Measurements from ENCODE around the gene FAM240A. TPM values are rescaled to one million over a fixed set of nuclear protein-coding genes. Genes with fewer than 3 reads are reported as not detected.

The FAM240A gene
- total RNA-seq, 1 experiment from 2014 or later = not detected

DNA sequence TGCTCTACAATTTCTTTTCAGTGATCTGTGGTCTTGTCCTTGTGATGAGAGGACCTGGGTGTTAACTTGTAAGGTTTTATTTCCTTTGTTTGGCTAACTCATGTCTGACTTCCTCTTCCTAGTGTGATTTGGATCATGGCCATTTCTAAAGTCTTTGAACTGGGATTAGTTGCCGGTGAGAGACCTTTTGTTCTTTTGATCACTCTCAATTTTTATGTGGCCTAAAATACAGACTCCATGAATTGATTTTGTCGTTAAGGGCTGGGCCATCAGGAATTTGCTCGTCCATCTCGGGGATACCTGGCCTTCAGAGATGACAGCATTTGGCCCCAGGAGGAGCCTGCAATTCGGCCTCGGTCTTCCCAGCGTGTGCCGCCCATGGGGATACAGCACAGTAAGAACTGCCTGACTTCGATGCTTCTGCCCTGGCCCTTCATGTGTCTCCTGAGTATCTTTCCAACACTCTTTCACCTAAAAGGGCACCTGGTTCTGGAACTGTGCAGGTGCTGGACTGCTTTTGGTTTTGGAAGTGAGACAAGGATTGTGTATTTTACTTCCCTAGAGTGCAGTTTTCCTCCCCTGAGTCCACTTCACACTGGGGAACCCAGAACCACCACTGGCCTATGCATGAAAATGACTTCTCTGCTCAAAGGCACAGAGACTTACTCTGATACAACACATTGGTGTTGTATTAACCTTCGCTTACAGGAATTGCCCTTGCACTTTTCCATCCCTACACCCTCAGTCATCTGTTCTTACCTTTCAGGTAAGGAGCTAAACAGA, 33.2 kb upstream of the FAM240A start:
- Mint-ChIP-seq H3K4me1 (ENCODE audit: low read depth, unreplicated experiment) (no peaks in the 10 kb centered on the region), H3K27me3 (ENCODE audit: insufficient read depth, unreplicated experiment) (no peaks in the 10 kb centered on the region), H3K4me3 (ENCODE audit: unreplicated experiment) (no peak overlapping the region), H3K36me3 (ENCODE audit: insufficient read depth, unreplicated experiment) (no peaks in the 10 kb centered on the region), H3K27ac (ENCODE audit: unreplicated experiment) (no peak overlapping the region), H3K9me3 (ENCODE audit: unreplicated experiment) (no peaks in the 10 kb centered on the region)
- no TSS peak for BruUV-seq (replicated peaks)
- TF ChIP-seq, protein P1, sequence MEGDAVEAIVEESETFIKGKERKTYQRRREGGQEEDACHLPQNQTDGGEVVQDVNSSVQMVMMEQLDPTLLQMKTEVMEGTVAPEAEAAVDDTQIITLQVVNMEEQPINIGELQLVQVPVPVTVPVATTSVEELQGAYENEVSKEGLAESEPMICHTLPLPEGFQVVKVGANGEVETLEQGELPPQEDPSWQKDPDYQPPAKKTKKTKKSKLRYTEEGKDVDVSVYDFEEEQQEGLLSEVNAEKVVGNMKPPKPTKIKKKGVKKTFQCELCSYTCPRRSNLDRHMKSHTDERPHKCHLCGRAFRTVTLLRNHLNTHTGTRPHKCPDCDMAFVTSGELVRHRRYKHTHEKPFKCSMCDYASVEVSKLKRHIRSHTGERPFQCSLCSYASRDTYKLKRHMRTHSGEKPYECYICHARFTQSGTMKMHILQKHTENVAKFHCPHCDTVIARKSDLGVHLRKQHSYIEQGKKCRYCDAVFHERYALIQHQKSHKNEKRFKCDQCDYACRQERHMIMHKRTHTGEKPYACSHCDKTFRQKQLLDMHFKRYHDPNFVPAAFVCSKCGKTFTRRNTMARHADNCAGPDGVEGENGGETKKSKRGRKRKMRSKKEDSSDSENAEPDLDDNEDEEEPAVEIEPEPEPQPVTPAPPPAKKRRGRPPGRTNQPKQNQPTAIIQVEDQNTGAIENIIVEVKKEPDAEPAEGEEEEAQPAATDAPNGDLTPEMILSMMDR (IDR thresholded peaks at IDR 0.05; ENCODE audit: insufficient read depth in 1 of 2, low read depth in 1 of 2, low read length in 1 of 2, severe bottlenecking in 1 of 2, unreplicated experiment in 1 of 2) = no peak
- H3K9me3 ChIP-seq = no peaks in the 10 kb centered on the region
- no peaks in the 10 kb centered on the region for H3K27me3 ChIP-seq (replicated peaks; ENCODE audit: control insufficient read depth, insufficient read depth, low read length)
- intact Hi-C loops (cut with micrococcal nuclease; ENCODE audit: unreplicated experiment) = no loop called here
- ChIA-PET POLR2A (no interaction called here), CTCF (no interaction called here)
- no peaks in the 10 kb centered on the region for H3K36me3 ChIP-seq (ENCODE audit: control insufficient read depth, insufficient read depth, low read length)
- no peak overlapping the region for H3K4me3 ChIP-seq (ENCODE audit: low read depth, low read length)
- DNase-seq = no peak
- H3K4me1 ChIP-seq = peaks cover 23% of the 10 kb centered on the region

DNA sequence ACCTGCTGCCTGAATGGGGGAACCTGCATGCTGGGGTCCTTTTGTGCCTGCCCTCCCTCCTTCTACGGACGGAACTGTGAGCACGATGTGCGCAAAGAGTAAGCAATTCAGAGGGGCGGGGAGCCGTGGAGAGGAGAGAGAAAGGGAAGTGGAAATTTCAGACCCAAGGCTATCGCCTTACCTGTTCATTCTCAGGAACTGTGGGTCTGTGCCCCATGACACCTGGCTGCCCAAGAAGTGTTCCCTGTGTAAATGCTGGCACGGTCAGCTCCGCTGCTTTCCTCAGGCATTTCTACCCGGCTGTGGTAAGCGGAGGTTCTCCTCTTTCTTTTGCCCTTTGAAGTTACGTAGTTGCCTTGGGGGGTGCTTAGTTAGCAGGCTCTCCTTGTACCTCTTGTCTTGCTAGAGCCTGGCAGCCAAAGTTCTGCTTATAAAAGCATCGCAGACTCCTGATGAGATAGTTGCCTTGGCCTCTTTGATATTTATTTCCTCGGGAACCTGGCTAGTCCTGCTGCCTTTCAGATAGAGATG, 32.5 kb upstream of the FAM240A start:
- Histone ChIP-seq H3K9me3 (no peaks in the 10 kb centered on the region), H3K36me3 (ENCODE audit: control insufficient read depth, insufficient read depth, low read length) (no peaks in the 10 kb centered on the region), H3K4me1 (peaks cover 19% of the 10 kb centered on the region), H3K27me3 (replicated peaks; ENCODE audit: control insufficient read depth, insufficient read depth, low read length) (no peaks in the 10 kb centered on the region), H3K4me3 (ENCODE audit: low read depth, low read length) (no peak overlapping the region)
- Mint-ChIP-seq H3K9me3 (ENCODE audit: unreplicated experiment) (no peaks in the 10 kb centered on the region), H3K4me3 (ENCODE audit: unreplicated experiment) (no peak overlapping the region), H3K36me3 (ENCODE audit: insufficient read depth, unreplicated experiment) (no peaks in the 10 kb centered on the region), H3K27me3 (ENCODE audit: insufficient read depth, unreplicated experiment) (no peaks in the 10 kb centered on the region), H3K27ac (ENCODE audit: unreplicated experiment) (no peak overlapping the region), H3K4me1 (ENCODE audit: low read depth, unreplicated experiment) (no peaks in the 10 kb centered on the region)
- BruUV-seq (replicated peaks) = no TSS peak
- TF ChIP-seq, protein P1 (IDR thresholded peaks at IDR 0.05; ENCODE audit: insufficient read depth in 1 of 2, low read depth in 1 of 2, low read length in 1 of 2, severe bottlenecking in 1 of 2, unreplicated experiment in 1 of 2) = no peak
- ChIA-PET POLR2A (no interaction called here), CTCF (no interaction called here)
- no peak for DNase-seq
- intact Hi-C loops (cut with micrococcal nuclease; ENCODE audit: unreplicated experiment) = loop anchor here (10.0 kb wide), 1 partner anchor 115 kb away; the partner anchor contains the start of gene ALS2CL

DNA sequence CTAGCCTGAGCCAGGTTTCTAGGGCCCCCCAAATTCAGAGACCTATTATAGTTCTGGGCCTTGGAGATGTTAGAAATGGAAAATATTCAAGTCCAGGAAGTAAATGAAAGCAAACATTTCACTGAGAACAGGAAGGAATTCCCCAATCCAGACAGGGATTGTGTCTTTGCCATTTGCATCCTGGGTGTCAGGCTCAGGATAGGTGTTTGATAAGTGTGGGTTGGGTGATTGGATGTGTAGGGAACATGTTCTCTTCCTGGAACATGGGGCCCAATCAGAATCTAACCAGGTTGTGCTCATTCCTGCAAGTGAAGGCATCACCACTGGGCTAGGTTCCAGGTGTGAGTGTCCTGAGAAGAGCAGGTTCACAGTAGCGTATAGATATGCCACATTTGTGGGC, 31.6 kb upstream of the FAM240A start:
- Histone ChIP-seq H3K9me3 (no peaks in the 10 kb centered on the region), H3K27me3 (replicated peaks; ENCODE audit: control insufficient read depth, insufficient read depth, low read length) (no peaks in the 10 kb centered on the region), H3K4me1 (peaks cover 19% of the 10 kb centered on the region), H3K36me3 (ENCODE audit: control insufficient read depth, insufficient read depth, low read length) (no peaks in the 10 kb centered on the region), H3K4me3 (ENCODE audit: low read depth, low read length) (no peak overlapping the region)
- ChIA-PET POLR2A (no interaction called here), CTCF (no interaction called here)
- no peaks in the 10 kb centered on the region for H3K9me3 Mint-ChIP-seq (ENCODE audit: unreplicated experiment)
- H3K27ac Mint-ChIP-seq (ENCODE audit: unreplicated experiment) = no peak overlapping the region
- TF ChIP-seq, protein P1 (IDR thresholded peaks at IDR 0.05; ENCODE audit: insufficient read depth in 1 of 2, low read depth in 1 of 2, low read length in 1 of 2, severe bottlenecking in 1 of 2, unreplicated experiment in 1 of 2) = no peak
- DNase-seq = no peak
- BruUV-seq (replicated peaks) = no TSS peak
- H3K27me3 Mint-ChIP-seq (ENCODE audit: insufficient read depth, unreplicated experiment) = no peaks in the 10 kb centered on the region
- H3K4me3 Mint-ChIP-seq (ENCODE audit: unreplicated experiment) = no peak overlapping the region
- intact Hi-C loops (cut with micrococcal nuclease; ENCODE audit: unreplicated experiment) = loop anchor here (10.0 kb wide), 1 partner anchor 114 kb away; the partner anchor contains the start of gene ALS2CL
- H3K36me3 Mint-ChIP-seq (ENCODE audit: insufficient read depth, unreplicated experiment) = no peaks in the 10 kb centered on the region
- H3K4me1 Mint-ChIP-seq (ENCODE audit: low read depth, unreplicated experiment) = peaks cover 6% of the 10 kb centered on the region
